Stimulated activated naive B cell treated with anti-CD40 and anti-IgM and Interleukin-4, amounts not matched to agents 10 μg/mL and 1 μg/mL and 100 μg/mL, for 72 hours (primary cell): ENCODE results near the gene PI4K2A.
A peak's percentile ranks its signal among the peaks of the same experiment; 100 is the strongest.
"Not testable (repeated sequence)": the region's sequence is repeated elsewhere in the genome, so short reads cannot be mapped to it uniquely, and the experiment has no call there.

ENCODE experiments used
- ATAC-seq, 2 donors: fragments of 150-1000 bp; cut with Tn5 transposase; replicated peaks; 2 replicates each; pipeline ENCODE4 v1.10.0; 2021; ENCODE audit warnings: moderate library complexity in 1 of 2
- DNase-seq: peaks from one replicate; pipeline ENCODE4 v3.0.0; 2021
- H3K27ac Mint-ChIP-seq: one replicate; pipeline ENCODE4 v1.8.0; 2022; ENCODE audit warnings: mild to moderate bottlenecking, mixed read lengths
- H3K27me3 Mint-ChIP-seq, 2 donors: one replicate each; pipeline ENCODE4 v1.8.0; 2022; ENCODE audit warnings: mixed read lengths in 2 of 2
- H3K36me3 Mint-ChIP-seq, 2 donors: one replicate each; pipeline ENCODE4 v1.8.0; 2022; ENCODE audit warnings: mixed read lengths in 2 of 2, mild to moderate bottlenecking in 1 of 2
- H3K4me1 Mint-ChIP-seq, 2 donors: one replicate each; pipeline ENCODE4 v1.8.0; 2022; ENCODE audit warnings: mixed read lengths in 2 of 2, mild to moderate bottlenecking in 1 of 2
- H3K4me3 Mint-ChIP-seq, 2 donors: one replicate each; pipeline ENCODE4 v1.8.0; 2022; ENCODE audit warnings: mild to moderate bottlenecking in 2 of 2, mixed read lengths in 2 of 2, moderate library complexity in 1 of 2
- H3K9me3 Mint-ChIP-seq, 2 donors: one replicate each; pipeline ENCODE4 v1.8.0; 2022; ENCODE audit warnings: mixed read lengths in 2 of 2, mild to moderate bottlenecking in 1 of 2

Gene PI4K2A

GRCh38 chr10:97612386-97612785 is 28.1 kb upstream of the PI4K2A start:
- no peaks in the 10 kb centered on the region for H3K27me3 Mint-ChIP-seq
- DNase-seq: no peak
- no peak overlapping the region for H3K27ac Mint-ChIP-seq
- ATAC-seq: peak in 1 of 2 donors; percentile 33
- H3K9me3 Mint-ChIP-seq: no peaks in the 10 kb centered on the region
- H3K4me3 Mint-ChIP-seq: no peak overlapping the region
- no peaks in the 10 kb centered on the region for H3K36me3 Mint-ChIP-seq
- no peaks in the 10 kb centered on the region for H3K4me1 Mint-ChIP-seq

DNA sequence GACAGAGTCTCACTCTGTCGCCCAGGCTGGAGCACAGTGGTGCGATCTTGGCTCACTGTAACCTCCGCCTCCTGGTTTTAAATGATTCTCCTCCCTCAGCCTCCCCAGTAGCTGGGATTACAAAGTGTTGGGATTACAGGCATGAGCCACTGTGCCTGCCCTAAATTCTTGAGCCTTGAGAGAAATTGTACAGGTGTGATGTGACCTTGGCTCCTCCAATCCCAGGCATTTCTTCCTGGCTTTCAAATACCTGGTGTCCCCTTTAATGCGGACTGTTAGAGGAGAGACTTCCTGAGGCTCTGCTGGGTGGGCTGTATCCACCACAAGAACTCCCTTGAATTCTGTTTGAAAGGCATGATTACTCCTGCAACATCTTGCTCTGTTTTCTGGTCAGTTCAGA is 22.2 kb upstream of the PI4K2A start:
- Mint-ChIP-seq H3K27ac (no peak overlapping the region), H3K9me3 (no peaks in the 10 kb centered on the region), H3K4me3 (no peak overlapping the region), H3K27me3 (no peaks in the 10 kb centered on the region), H3K4me1 (no peaks in the 10 kb centered on the region), H3K36me3 (no peaks in the 10 kb centered on the region)
- no peak for ATAC-seq
- no peak for DNase-seq

DNA sequence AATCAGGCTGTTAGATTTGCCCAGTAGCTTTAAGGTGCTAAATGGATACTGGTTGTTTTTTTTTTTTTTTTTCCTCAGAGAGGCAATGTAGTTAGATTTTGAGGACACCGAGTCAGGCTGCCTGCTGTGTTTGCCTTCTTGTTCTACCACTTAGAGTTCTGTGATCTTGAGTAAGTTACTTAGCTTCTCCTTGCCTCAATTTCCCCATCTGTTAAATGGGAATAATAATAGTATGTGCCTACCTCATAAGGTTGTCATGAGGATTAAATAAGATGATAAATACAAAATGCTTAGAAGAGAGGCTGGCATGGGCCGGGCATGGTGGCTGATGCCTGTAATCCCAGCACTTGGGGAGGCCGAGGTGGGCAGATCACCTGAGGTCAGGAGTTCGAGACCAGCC is 21.7 kb upstream of the PI4K2A start:
- Mint-ChIP-seq H3K27me3 (no peaks in the 10 kb centered on the region), H3K36me3 (no peaks in the 10 kb centered on the region), H3K4me1 (no peaks in the 10 kb centered on the region), H3K27ac (no peak overlapping the region), H3K9me3 (no peaks in the 10 kb centered on the region), H3K4me3 (no peak overlapping the region)
- no peak for DNase-seq
- ATAC-seq: no peak

DNA sequence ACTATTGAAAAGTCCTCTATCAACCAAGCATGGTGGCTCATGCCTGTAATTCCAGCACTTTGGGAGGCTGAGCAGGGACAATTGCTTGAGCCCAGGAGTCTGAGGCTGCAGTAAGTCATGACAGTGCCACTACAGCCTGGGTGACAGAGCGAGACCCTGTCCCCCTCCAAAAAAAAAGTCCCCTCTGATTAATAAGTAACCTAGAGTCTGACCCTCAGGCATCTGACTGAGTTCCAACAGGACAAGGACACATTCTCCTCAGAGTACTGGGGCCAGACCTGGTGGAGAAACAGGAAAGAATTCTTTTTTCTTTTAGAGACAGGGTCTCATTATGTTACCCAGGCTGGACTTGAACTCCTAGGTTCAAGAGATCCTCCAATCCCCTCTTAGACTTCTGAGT is 17.2 kb upstream of the PI4K2A start:
- H3K4me1 Mint-ChIP-seq: no peaks in the 10 kb centered on the region
- H3K4me3 Mint-ChIP-seq: no peak overlapping the region
- no peaks in the 10 kb centered on the region for H3K36me3 Mint-ChIP-seq
- ATAC-seq (no peak), DNase-seq (no peak)
- no peak overlapping the region for H3K27ac Mint-ChIP-seq
- no peaks in the 10 kb centered on the region for H3K27me3 Mint-ChIP-seq
- H3K9me3 Mint-ChIP-seq: no peaks in the 10 kb centered on the region

GRCh38 chr10:97627731-97628130 is 12.7 kb upstream of the PI4K2A start:
- Mint-ChIP-seq H3K9me3 (no peaks in the 10 kb centered on the region), H3K4me3 (no peak overlapping the region), H3K36me3 (no peaks in the 10 kb centered on the region), H3K27ac (no peak overlapping the region), H3K4me1 (peaks cover under 1 to 2% of the 10 kb centered on the region in 2 donors), H3K27me3 (no peaks in the 10 kb centered on the region)
- no peak for ATAC-seq
- no peak for DNase-seq

- H3K9me3 Mint-ChIP-seq: no peaks in the 10 kb centered on the region
- H3K4me3 Mint-ChIP-seq: no peak overlapping the region
- peaks cover 5 to 7% of the 10 kb centered on the region in 2 donors for H3K4me1 Mint-ChIP-seq
- peaks cover under 1 to 4% of the 10 kb centered on the region in 2 donors for H3K36me3 Mint-ChIP-seq
- DNase-seq (no peak), ATAC-seq (no peak)
- peaks cover 0 to 2% of the 10 kb centered on the region in 2 donors for H3K27me3 Mint-ChIP-seq
- no peak overlapping the region for H3K27ac Mint-ChIP-seq
Measured at GRCh38 chr10:97628228-97628627, 12.2 kb upstream of the PI4K2A start.

DNA sequence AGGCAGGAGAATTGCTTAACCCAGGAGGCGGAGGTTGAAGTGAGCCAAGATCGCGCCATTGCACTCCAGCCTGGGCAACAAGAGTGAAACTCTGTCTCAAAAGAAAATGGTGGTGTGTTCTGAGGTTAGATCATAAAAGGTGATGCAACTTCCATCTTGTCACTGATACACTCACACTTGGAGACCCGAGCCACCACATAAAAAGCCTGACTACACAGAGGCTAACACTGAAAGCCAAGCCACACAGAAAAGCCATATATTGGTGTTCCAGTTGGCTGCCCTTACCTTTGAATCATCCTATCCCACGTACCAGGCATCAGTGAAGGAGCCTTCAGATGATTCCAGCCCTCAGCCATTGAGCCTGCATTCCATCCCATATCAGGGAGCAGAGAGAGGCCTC is 11.2 kb upstream of the PI4K2A start:
- DNase-seq (no peak), ATAC-seq (no peak)
- no peaks in the 10 kb centered on the region for H3K9me3 Mint-ChIP-seq
- peaks cover 10 to 16% of the 10 kb centered on the region in 2 donors for H3K4me1 Mint-ChIP-seq
- peak overlapping the region; percentile 47 for H3K27ac Mint-ChIP-seq
- peaks cover 0 to 4% of the 10 kb centered on the region in 2 donors for H3K27me3 Mint-ChIP-seq
- H3K36me3 Mint-ChIP-seq: peaks cover 2 to 6% of the 10 kb centered on the region in 2 donors
- H3K4me3 Mint-ChIP-seq: no peak overlapping the region

DNA sequence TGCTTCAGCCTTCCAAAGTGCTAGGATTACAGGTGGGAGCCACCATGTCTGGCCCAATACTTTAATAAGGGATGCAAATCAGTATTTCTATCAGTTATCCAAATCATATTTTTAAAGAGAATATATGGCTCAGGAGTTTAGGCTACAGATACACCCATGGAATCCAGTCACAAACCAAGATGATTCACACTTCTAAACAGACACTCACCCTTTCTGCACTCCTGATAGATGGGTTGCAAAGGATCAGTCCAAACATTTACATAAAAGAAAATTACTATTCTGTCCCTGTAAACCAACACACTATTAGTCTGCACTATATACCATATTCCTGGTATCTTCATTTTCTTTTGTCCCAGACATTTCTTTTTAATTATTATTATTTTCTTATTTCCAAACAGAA is 9.4 kb upstream of the PI4K2A start:
- H3K4me3 Mint-ChIP-seq: no peak overlapping the region
- peaks cover 0 to 4% of the 10 kb centered on the region in 2 donors for H3K27me3 Mint-ChIP-seq
- no peak overlapping the region for H3K27ac Mint-ChIP-seq
- DNase-seq (no peak), ATAC-seq (no peak)
- no peaks in the 10 kb centered on the region for H3K9me3 Mint-ChIP-seq
- H3K4me1 Mint-ChIP-seq: peaks cover 10 to 16% of the 10 kb centered on the region in 2 donors
- peaks cover 2 to 6% of the 10 kb centered on the region in 2 donors for H3K36me3 Mint-ChIP-seq

DNA sequence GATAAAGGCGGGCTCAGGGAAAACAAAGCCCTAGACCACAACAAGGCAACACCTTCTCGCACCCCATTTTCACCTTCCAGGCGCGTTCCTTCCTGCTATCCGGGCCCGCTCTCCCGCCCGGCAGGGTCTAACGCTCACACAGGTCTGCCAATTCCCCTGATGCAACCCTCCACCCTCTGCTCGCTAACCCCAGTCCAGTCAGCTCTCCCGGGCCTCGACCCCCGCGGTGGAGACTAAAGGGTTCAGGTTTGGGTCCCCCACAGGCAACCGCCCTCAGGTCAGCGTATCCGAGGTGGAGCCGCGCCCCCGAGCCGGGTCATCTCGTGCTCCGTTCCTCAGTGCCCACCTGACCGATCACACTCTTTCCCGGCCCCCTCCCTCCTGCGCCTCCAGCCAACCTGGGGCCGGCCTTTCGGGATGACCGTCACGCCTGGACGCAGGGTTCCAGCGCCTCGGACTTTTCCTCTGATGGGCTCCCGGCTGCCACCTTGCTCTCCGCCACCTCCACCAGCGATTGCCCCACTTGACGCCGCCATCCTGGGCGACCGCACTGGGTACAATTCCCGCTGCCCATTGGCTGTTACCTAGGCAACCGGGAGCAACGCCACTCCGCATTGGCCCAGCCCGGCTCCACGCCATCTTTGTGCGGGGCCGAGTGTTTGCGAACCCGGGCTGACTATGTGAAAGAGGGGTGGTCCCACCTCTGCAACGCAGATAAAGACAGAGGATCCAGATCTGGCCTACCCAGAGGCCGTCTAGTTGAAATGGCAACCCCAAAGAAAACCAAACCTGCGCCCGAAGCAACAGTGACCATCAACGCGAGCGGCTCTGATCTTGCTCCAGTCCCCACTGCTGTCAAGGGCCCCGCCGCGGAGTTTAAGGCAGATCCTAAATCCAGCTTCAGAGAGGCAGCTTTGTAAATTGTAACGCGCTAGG is 7.3 kb upstream of the PI4K2A start, which contains the start of gene MORN4:
MORN4 (minus strand) TSS at position 552 of the 936 bp plus-strand sequence. CDS start 13,847 bp downstream, outside the sequence.
- peak within 1 kb of the TSS; percentile 93 for H3K27ac Mint-ChIP-seq
- H3K4me3 Mint-ChIP-seq: peak within 1 kb of the TSS; percentile 93 to 97
- DNase-seq (peak; percentile 88), ATAC-seq (peak; percentile 99 to 100)
- H3K4me1 Mint-ChIP-seq: peaks cover 10 to 16% of the 10 kb centered on the region in 2 donors
- H3K36me3 Mint-ChIP-seq: peaks cover 2 to 6% of the 10 kb centered on the region in 2 donors
- H3K9me3 Mint-ChIP-seq: no peaks in the 10 kb centered on the region
- peaks cover 0 to 4% of the 10 kb centered on the region in 2 donors for H3K27me3 Mint-ChIP-seq

DNA sequence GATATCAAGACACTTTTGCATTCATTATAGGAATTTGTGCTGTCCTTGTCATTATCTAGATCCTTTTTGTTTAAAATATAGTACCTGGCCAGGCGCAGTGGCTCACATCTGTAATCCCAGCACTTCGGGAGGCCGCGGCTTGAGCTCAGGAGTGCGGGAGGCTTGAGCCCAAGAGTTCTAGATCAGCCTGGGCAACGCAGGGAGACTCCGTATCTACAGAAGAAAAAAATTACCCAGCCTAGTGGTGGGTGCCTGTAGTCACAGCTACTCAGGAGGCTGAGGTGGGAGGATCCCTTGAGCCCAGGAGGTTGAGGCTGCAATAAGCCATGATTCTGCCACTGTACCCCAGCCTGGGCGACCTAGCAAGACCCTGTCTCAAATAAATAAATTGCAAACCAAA is 6.5 kb upstream of the PI4K2A start:
- Mint-ChIP-seq H3K27me3 (peaks cover 0 to 4% of the 10 kb centered on the region in 2 donors), H3K4me1 (peaks cover 10 to 16% of the 10 kb centered on the region in 2 donors), H3K27ac (peak overlapping the region; percentile 54), H3K36me3 (peaks cover 2 to 6% of the 10 kb centered on the region in 2 donors), H3K4me3 (peak overlapping the region; percentile 93 to 97), H3K9me3 (no peaks in the 10 kb centered on the region)
- peak; percentile 5 for DNase-seq
- ATAC-seq: peak in 1 of 2 donors; percentile 52

DNA sequence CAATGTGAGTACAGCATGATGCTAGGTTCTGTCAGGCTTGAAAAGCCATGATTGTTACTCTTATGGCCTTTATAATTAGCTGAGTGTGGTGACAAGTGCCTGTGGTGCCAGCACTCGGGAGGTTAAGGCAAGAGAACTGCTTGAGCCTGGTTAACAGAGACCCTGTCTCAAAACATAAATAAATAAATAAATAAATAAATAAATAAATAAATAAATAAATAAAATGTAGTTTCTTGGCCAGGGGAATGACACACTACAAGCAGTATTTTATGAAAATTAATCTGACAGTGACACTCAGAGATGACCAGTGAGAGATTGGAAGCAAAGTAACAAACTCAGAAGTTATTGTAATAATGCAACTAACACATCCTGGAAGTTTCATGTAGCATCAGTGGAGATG is 4.9 kb upstream of the PI4K2A start:
- peaks cover 2 to 6% of the 10 kb centered on the region in 2 donors for H3K36me3 Mint-ChIP-seq
- no peak overlapping the region for H3K27ac Mint-ChIP-seq
- peaks cover 13 to 20% of the 10 kb centered on the region in 2 donors for H3K4me1 Mint-ChIP-seq
- no peak for DNase-seq
- no peak for ATAC-seq
- peaks cover 0 to 2% of the 10 kb centered on the region in 2 donors for H3K9me3 Mint-ChIP-seq
- H3K4me3 Mint-ChIP-seq: no peak overlapping the region
- peaks cover 0 to 4% of the 10 kb centered on the region in 2 donors for H3K27me3 Mint-ChIP-seq

- Mint-ChIP-seq H3K4me1 (peaks cover 11 to 24% of the 10 kb centered on the region in 2 donors), H3K36me3 (peaks cover 6 to 13% of the 10 kb centered on the region in 2 donors)
- not testable (repeated sequence) for H3K4me3 Mint-ChIP-seq, DNase-seq, H3K27me3 Mint-ChIP-seq, H3K9me3 Mint-ChIP-seq, H3K27ac Mint-ChIP-seq, ATAC-seq
Measured at GRCh38 chr10:97639090-97639489, 1.4 kb upstream of the PI4K2A start.

DNA sequence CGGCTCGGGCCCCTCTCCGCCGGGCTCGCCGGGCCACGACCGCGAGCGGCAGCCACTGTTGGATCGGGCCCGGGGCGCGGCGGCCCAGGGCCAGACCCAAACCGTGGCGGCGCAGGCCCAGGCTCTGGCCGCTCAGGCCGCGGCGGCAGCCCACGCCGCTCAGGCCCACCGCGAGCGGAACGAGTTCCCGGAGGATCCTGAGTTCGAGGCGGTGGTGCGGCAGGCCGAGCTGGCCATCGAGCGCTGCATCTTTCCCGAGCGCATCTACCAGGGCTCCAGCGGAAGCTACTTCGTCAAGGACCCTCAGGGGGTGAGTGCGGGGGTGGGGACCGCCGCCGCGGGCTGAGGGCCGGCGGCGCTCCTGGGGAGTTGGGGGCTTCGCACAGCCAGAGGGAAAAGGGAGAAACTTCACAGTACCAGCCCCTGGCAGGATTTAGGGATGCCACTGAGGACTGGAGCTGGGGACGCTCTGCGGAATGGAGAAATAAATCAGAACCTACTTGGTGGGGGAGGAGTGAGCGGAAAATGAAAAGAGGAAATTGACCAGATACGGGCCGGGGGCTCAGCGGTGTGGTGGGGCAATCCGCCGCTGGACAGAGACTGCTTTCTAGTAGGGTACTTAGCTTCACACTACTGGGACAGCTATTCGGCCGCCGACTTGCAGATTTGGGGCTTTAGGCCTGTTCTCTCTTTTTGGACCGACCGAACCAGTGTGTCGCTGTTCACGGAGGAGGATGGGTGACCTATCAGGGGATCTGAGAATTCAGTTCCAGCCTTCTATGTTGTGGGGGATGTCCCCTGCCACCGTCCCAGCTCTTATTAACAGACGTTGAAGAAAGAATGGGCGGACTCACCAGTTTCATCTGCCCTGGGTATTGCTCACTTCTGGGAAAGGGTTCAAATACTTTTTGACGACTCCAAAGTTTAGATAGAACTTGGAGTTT is 669 bp downstream of the PI4K2A start:
- H3K36me3 Mint-ChIP-seq: peaks cover 13 to 27% of the 10 kb centered on the region in 2 donors
- no peaks in the 10 kb centered on the region for H3K27me3 Mint-ChIP-seq
- H3K9me3 Mint-ChIP-seq: peaks cover 0 to 2% of the 10 kb centered on the region in 2 donors
- H3K27ac Mint-ChIP-seq: peak overlapping the region; percentile 96
- H3K4me3 Mint-ChIP-seq: peak overlapping the region; percentile 90 to 96
- peak; percentile 32 to 48 for ATAC-seq
- peaks cover 11 to 31% of the 10 kb centered on the region in 2 donors for H3K4me1 Mint-ChIP-seq
- peak; percentile 35 for DNase-seq
